Large intestine (tissue), 1 donor: ENCODE results near the gene PARM1. TPM values are rescaled to one million over a fixed set of nuclear protein-coding genes. Genes with fewer than 3 reads are reported as not detected.

Experiments
- polyA plus RNA-seq: library from polyadenylated mRNA; unstranded; fragments of 120-200 nt; gene quantifications from one replicate; pipeline ENCODE4 v1.2.1, GENCODE V29; 2013

The PARM1 gene
- polyA plus RNA-seq, 1 donor = 38.2 TPM

Other genes starting within 250 kb of the PARM1 start
- 14.3 TPM for gene BTC, start 138.6 kb upstream of the PARM1 start, polyA plus RNA-seq